HG02970 (cell line): ENCODE data around the gene LMAN1.

Experiments used
- ATAC-seq: cut with Tn5 transposase; IDR thresholded peaks from one replicate; pipeline ENCODE4 v1.9.1; 2021; ENCODE audit warnings: mild to moderate bottlenecking, moderate library complexity, moderate number of reproducible peaks; ENCODE audit not compliant: unreplicated experiment, low FRiP score

Gene LMAN1

GRCh38 chr18:59308248-59308937, 50.7 kb downstream of the LMAN1 start:
- no peak for ATAC-seq

DNA sequence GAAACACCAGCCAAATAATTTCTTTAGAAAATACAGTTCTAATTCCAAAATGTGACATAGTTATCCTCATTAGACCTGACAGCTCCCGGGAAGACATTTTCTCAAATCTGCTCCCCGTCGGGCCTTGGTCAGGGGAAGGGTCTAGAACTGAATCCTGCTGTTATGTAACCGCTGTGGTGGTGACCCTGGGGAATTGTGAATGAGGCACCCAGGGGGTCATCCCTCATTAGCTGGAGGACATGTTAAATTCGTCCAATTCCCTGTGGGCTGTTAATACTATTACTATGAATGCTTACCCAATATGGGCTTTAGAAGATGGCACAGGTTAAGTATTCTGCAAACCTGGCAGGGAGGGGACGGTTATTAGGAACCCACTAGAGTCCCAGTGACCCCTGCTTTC, 52.4 kb downstream of the LMAN1 start:
- ATAC-seq, result no peak

DNA sequence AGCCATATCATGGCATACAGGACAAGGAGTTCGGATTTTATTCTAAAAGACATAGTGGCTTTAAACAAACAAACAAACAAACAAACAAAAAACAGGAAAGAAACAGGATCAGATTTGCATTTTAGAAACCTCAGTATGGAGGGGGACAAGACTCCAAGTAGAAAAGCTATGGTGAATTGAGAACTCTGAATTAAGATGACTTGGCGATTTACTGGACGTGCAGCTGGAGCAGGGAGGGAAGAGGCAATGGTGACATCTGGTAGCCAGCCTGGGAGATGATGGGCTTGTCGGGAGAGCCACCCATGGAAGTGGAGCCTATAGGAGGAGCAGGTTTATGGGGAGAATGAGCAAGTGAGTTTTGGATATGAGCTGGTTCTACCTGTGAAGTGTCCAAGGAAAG, 53.8 kb downstream of the LMAN1 start:
- ATAC-seq, result no peak

GRCh38 chr18:59303656-59304195, 55.3 kb downstream of the LMAN1 start:
- ATAC-seq, result no peak

DNA sequence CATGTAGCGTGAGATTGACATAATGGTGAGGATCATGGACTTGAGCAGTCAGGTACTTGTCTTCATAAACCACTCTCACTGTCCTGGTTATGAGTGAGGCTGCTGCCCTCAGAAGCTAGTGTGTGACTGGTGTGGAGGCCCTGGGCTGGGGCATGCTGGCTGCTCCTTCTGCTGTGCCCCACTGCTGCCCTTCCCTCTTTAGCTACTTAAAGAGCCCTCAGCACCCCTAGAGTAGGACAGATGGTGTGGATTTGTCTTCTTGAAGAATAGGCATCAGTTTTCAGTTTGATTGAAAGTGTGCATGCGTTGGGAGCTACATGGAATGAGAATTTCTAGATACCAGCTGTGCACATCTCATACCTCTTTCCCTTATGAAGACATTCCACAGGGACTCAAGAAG, 56.1 kb downstream of the LMAN1 start:
- ATAC-seq, result no peak

- no peak for ATAC-seq
These were observed 57.1 kb downstream of the LMAN1 start for GRCh38 chr18:59301929-59302328.

- ATAC-seq, result no peak
These were observed 58.3 kb downstream of the LMAN1 start for GRCh38 chr18:59300676-59301285.

DNA sequence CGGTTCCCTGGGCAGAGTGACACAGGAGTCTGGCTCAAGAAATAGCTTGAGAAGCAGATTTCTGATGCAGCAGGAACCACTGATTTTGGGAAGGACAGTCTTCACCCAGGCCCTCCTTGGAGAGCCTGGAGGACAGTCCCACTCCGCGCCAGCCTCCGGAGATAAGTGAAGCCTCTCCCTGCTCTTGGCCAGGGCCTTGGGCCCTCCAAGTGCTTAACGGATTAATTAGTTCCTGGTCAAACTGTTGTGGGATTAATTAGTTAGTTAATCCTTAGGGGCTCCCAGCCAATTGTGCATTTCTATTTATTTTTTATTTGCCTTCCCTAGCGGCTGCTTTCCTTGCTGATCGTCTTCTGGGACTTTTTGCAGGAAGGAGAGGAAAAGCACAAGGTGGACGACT, 60.2 kb downstream of the LMAN1 start:
- ATAC-seq, result no peak

DNA sequence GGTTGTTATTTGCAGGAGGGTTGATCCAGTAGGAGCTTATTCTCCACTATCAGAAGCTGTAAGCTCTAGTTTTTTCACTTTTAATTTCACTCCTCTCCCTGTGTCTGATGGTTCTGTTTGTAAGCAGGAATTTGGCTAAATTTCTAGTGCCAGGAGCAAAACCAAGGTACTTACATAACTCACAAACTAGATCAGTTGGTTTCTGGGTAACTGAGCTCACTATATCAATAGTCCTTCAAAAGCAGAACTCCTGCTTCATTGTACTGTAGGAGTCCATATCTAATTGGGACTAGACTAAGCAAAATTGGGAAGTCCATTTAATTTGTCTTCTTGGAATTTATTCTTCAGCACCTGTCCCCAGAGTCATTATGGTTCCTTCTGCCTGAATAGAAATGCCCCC, 65.7 kb downstream of the LMAN1 start:
- no peak for ATAC-seq

- ATAC-seq, result no peak
These were observed 72.7 kb downstream of the LMAN1 start for GRCh38 chr18:59286341-59286740.

GRCh38 chr18:59282341-59282740, 76.7 kb downstream of the LMAN1 start:
- ATAC-seq, result no peak

GRCh38 chr18:59279722-59280121, 79.3 kb downstream of the LMAN1 start:
- no peak for ATAC-seq

DNA sequence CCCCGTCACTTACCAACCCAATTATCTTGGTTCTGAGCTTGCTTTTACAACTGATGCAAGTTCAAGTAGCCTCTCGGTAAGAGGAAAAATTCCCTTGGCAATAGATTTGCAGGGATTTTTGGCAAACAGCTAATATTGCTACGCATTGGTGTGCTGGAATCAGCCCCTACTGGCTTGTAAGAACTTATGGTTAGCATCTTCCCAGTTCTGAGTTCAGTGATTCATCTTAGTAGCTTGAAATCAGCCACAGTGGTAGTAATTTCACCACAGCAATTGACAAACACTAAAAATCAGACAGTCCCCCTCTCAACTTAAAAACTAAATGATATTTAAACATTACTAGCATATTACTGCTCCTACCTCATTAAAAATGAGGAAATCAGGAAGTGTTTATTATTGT, 79.9 kb downstream of the LMAN1 start:
- no peak for ATAC-seq

DNA sequence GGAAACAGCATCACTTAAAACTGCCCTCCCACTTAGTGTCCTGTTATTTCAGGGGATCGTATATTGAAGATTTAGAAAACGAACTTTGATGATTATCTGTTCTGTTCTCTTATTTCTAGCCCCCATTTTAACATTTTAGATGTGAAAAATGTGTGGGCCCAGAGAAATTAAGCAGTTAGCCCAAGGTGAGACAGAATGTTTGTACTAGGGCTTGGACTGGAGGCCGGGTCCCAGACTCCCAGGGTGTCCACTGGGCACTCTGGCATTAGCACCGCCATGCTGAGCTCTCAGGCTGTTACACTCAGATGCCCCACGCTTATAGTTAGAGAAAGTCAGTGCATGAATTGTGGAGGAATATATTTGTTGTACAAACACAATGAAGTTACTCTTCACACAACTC, 80.3 kb downstream of the LMAN1 start:
- ATAC-seq, result no peak
